B cell (primary cell): Measurements from ENCODE around the gene DEDD2. TPM values are rescaled to one million over a fixed set of nuclear protein-coding genes. Genes with fewer than 3 reads are reported as not detected.

Experiments
- ATAC-seq: fragments of 200-7000 bp; cut with Tn5 transposase; one replicate; pipeline ENCODE4 v1.10.0; 2021; ENCODE audit warnings: low read depth, mild to moderate bottlenecking, moderate number of reproducible peaks, moderate library complexity
- CTCF ChIA-PET: fragments of 350-600 bp; sonication (Branson Sonifier 250); formaldehyde crosslinking; loops from one replicate; lab custom pipeline; 2021; ENCODE audit warnings: antibody characterized with exemption, inconsistent platforms; lab: Charles Lee
- POLR2A ChIA-PET: fragments of 350-600 bp; sonication (Branson Sonifier 250); formaldehyde crosslinking; loops from one replicate; lab custom pipeline; 2021; ENCODE audit warnings: antibody characterized with exemption; lab: Charles Lee
- DNase-seq: peaks from one replicate; pipeline ENCODE4 v3.0.0; 2013
- H2AFZ ChIP-seq: 2 replicates; pipeline ENCODE4 v1.6.1; 2012; ENCODE audit warnings: mild to moderate bottlenecking, low read depth, low read length; ENCODE audit not compliant: insufficient read depth, poor library complexity, severe bottlenecking
- H3K27ac ChIP-seq, 2 donors: 1 replicate in 1 of 2; 2 replicates in 1 of 2; pipeline ENCODE4 v1.5.1; 2012 to 2013; ENCODE audit warnings: low read length in 2 of 2, mild to moderate bottlenecking in 2 of 2, moderate library complexity in 1 of 2
- H3K27me3 ChIP-seq, 4 experiments: fragments of 200-600 bp in 1 of 4; sonication (generic) in 1 of 4; replicated peaks in 1 of 4; 1 replicate in 2 of 4; 2 replicates in 2 of 4; pipeline versions ENCODE4 v1.6.1 to v1.7.0; 2013 to 2016; ENCODE audit warnings: low read length in 3 of 4, mild to moderate bottlenecking in 2 of 4, mixed read lengths in 1 of 4, moderate library complexity in 1 of 4; ENCODE audit not compliant: insufficient read depth in 4 of 4, control insufficient read depth in 3 of 4; ENCODE audit errors: control extremely low read depth in 1 of 4
- H3K36me3 ChIP-seq, 2 experiments: replicated peaks in 1 of 2; 1 replicate in 1 of 2; 2 replicates in 1 of 2; pipeline versions ENCODE4 v1.6.1 to v1.7.1; 2013; ENCODE audit warnings: low read length in 1 of 2; ENCODE audit not compliant: insufficient read depth in 2 of 2, control insufficient read depth in 1 of 2; ENCODE audit errors: control extremely low read depth in 1 of 2, extremely low read depth in 1 of 2
- H3K4me1 ChIP-seq, 2 donors: fragments of 200-600 bp in 1 of 2; sonication (generic) in 1 of 2; 1 replicate in 1 of 2; 2 replicates in 1 of 2; pipeline versions ENCODE4 v1.5.1 to v1.6.1; 2013 to 2017; ENCODE audit warnings: low read length in 2 of 2; ENCODE audit not compliant: control insufficient read depth in 2 of 2, insufficient read depth in 2 of 2
- H3K4me2 ChIP-seq: replicated peaks from 2 replicates; pipeline ENCODE3; 2012; ENCODE audit warnings: mild to moderate bottlenecking, low read depth, low read length; ENCODE audit not compliant: poor library complexity, severe bottlenecking
- H3K4me3 ChIP-seq, 5 experiments: fragments of 200-600 bp in 1 of 5; sonication (generic) in 1 of 5; 1 replicate in 3 of 5; 2 replicates in 2 of 5; pipeline versions ENCODE4 v1.5.1 to v1.7.0; 2011 to 2016; ENCODE audit warnings: low read length in 4 of 5, mild to moderate bottlenecking in 4 of 5, low read depth in 2 of 5, control low read depth in 1 of 5, moderate library complexity in 1 of 5; ENCODE audit not compliant: insufficient read depth in 1 of 5; ENCODE audit errors: control extremely low read depth in 1 of 5, extremely low read depth in 1 of 5
- H3K79me2 ChIP-seq: fragments of 200-600 bp; sonication (generic); one replicate; pipeline ENCODE4 v1.6.0; 2016; ENCODE audit warnings: low read length; ENCODE audit not compliant: control insufficient read depth, insufficient read depth
- H3K9ac ChIP-seq: fragments of 200-600 bp; sonication (generic); 2 replicates; pipeline ENCODE4 v1.6.1; 2017; ENCODE audit warnings: mild to moderate bottlenecking, low read length, moderate library complexity
- H3K9me3 ChIP-seq, 3 donors: one replicate each; pipeline versions ENCODE4 v1.6.1 to v1.7.1; 2013; ENCODE audit warnings: low read length in 2 of 3; ENCODE audit not compliant: control insufficient read depth in 2 of 3, insufficient read depth in 1 of 3; ENCODE audit errors: control extremely low read depth in 1 of 3
- H4K20me1 ChIP-seq: 2 replicates; pipeline ENCODE4 v1.6.0; 2012; ENCODE audit warnings: mild to moderate bottlenecking, low read length; ENCODE audit not compliant: insufficient read depth, control insufficient read depth, poor library complexity, severe bottlenecking
- H3K27ac Mint-ChIP-seq: one replicate; pipeline ENCODE4 v1.8.0; 2021; ENCODE audit warnings: mixed read lengths
- H3K27me3 Mint-ChIP-seq: one replicate; pipeline ENCODE4 v1.8.0; 2021; ENCODE audit warnings: mixed read lengths
- H3K4me1 Mint-ChIP-seq: one replicate; pipeline ENCODE4 v1.8.0; 2021; ENCODE audit warnings: mixed read lengths
- H3K4me3 Mint-ChIP-seq: one replicate; pipeline ENCODE4 v1.8.0; 2021; ENCODE audit warnings: mixed read lengths
- H3K9me3 Mint-ChIP-seq: one replicate; pipeline ENCODE4 v1.8.0; 2022; ENCODE audit warnings: mixed read lengths; ENCODE audit not compliant: insufficient read depth
- EZH2 ChIP-seq: IDR thresholded peaks from 2 replicates; pipeline ENCODE4 v1.6.1; 2012; ENCODE audit warnings: borderline replicate concordance, low read depth, mild to moderate bottlenecking, moderate library complexity, low read length; ENCODE audit not compliant: insufficient read depth, poor library complexity, severe bottlenecking
- WGBS: methylation state at CpG from one replicate; pipeline ENCODE4 v1.1.5; 2013; ENCODE audit warnings: missing lambda C conversion rate; ENCODE audit not compliant: insufficient coverage; 5-methylcytosine and 5-hydroxymethylcytosine counted together
- intact Hi-C: fragments of 100-400 bp; cut with micrococcal nuclease; formaldehyde crosslinking; loops from one replicate; pipeline ENCODE4 v1.10.0; 2022
- polyA plus RNA-seq: library from polyadenylated mRNA; depleted of rRNA; stranded (reverse); fragments of >200 nt; gene quantifications from 2 replicates; pipeline ENCODE4 v1.2.3, GENCODE V29; 2012
- total RNA-seq, 2 donors: library from RNA; stranded (reverse); fragments of 120-200 nt in 1 of 2; gene quantifications; 1 replicate in 1 of 2; 2 replicates in 1 of 2; pipeline versions ENCODE4 v1.2.3 to v1.2.4, GENCODE V29; 2013 to 2022
- TF ChIP-seq, protein P1 (sequence below): fragments of 200-600 bp; IDR thresholded peaks from one replicate; pipeline ENCODE4 v1.8.0; 2022; ENCODE audit warnings: antibody characterized with exemption, mild to moderate bottlenecking

DEDD2 gene
- total and polyA plus RNA-seq, 2 donors (not counting 1 experiment from before 2014, with no cell fraction given) = 52.8 to 90.6 TPM

DNA sequence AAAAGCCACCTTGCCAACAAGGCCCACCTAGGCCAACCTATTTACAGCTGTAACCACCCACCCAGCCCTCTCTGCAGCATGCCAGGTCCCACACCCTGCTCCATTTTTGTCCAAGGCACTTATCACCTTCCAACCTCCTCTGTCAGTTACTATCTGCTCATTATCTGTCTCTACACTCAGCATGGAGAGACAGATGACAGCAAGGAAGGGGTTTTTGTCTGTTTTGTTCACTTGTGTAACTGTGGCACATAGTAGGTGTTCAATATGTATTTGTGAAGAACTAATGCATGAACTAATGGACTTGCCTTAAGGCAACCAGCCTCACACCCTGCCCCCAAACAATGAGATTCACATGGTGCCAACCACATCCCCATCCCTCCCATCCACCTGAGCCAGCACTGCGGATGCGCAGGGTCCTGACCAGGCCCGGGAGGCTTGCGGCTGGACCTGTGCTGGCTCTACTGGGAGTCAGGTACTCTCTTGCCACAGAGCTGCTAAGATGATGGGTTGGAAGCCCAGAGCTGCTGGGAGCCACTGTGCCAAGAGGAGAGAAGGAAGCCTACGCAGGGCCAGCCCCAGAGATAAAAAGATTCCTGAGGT, 17.3 kb downstream of the DEDD2 start:
- peaks cover 38% of the 10 kb centered on the region for H4K20me1 ChIP-seq
- DNase-seq (peak; percentile 32), ATAC-seq (no peak)
- H3K4me1 Mint-ChIP-seq = peaks cover 88% of the 10 kb centered on the region
- H3K4me3 Mint-ChIP-seq = peak overlapping the region; percentile 77
- intact Hi-C loops = loop anchor here (5.0 kb wide), 1 partner anchor 82 kb away; no protein-coding TSS in a partner anchor
- peak overlapping the region in 4 of 5 experiments; percentile 27 to 54 (median 48) for H3K4me3 ChIP-seq
- H3K9ac ChIP-seq = peak overlapping the region; percentile 57
- peaks cover 46% of the 10 kb centered on the region for H3K79me2 ChIP-seq
- no peak overlapping the region for H2AFZ ChIP-seq
- H3K4me2 ChIP-seq = peak overlapping the region; percentile 87
- TF ChIP-seq, protein P1, sequence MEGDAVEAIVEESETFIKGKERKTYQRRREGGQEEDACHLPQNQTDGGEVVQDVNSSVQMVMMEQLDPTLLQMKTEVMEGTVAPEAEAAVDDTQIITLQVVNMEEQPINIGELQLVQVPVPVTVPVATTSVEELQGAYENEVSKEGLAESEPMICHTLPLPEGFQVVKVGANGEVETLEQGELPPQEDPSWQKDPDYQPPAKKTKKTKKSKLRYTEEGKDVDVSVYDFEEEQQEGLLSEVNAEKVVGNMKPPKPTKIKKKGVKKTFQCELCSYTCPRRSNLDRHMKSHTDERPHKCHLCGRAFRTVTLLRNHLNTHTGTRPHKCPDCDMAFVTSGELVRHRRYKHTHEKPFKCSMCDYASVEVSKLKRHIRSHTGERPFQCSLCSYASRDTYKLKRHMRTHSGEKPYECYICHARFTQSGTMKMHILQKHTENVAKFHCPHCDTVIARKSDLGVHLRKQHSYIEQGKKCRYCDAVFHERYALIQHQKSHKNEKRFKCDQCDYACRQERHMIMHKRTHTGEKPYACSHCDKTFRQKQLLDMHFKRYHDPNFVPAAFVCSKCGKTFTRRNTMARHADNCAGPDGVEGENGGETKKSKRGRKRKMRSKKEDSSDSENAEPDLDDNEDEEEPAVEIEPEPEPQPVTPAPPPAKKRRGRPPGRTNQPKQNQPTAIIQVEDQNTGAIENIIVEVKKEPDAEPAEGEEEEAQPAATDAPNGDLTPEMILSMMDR = no peak
- no peak for TF ChIP-seq EZH2
- peaks cover 0 to 54% of the 10 kb centered on the region in 2 experiments for H3K36me3 ChIP-seq
- no peaks in the 10 kb centered on the region for H3K27me3 ChIP-seq
- H3K4me1 ChIP-seq = peaks cover 70 to 84% of the 10 kb centered on the region in 2 donors
- 73% methylated on average over 3 of the region's 5 CpGs for WGBS
- H3K27me3 Mint-ChIP-seq = no peaks in the 10 kb centered on the region
- H3K9me3 Mint-ChIP-seq = no peaks in the 10 kb centered on the region
- CTCF ChIA-PET = interaction anchor here (0.7 to 4.2 kb wide), 9 partner anchors 15 to 79 kb away, joined by 3 to 25 read pairs (median 5); partner anchors contain the start of genes DEDD2, GSK3A and POU2F2
- H3K9me3 ChIP-seq = peaks cover 0 to 7% (median 0%) of the 10 kb centered on the region in 3 donors
- POLR2A ChIA-PET = interaction anchor here (1.0 to 1.4 kb wide), 5 partner anchors 17 to 124 kb away, joined by 3 to 6 read pairs (median 4); partner anchors contain the start of genes DEDD2, POU2F2 and ZNF574
- peak overlapping the region; percentile 92 for H3K27ac Mint-ChIP-seq
- peak overlapping the region; percentile 91 to 94 for H3K27ac ChIP-seq
